H1 (cell line): ENCODE measurements around the gene MUC5AC. TPM values are rescaled to one million over a fixed set of nuclear protein-coding genes. Genes with fewer than 3 reads are reported as not detected.

Experiments used
- CREB1 ChIP-seq: IDR thresholded peaks from 2 replicates; pipeline ENCODE4 v1.6.1; 2012; ENCODE audit warnings: inconsistent platforms
- CTBP2 ChIP-seq: IDR thresholded peaks from 2 replicates; pipeline ENCODE4 v1.7.0; 2011; ENCODE audit warnings: borderline replicate concordance, mild to moderate bottlenecking, moderate library complexity, mixed read lengths, low read length; ENCODE audit not compliant: insufficient read depth, insufficient read length
- JUN ChIP-seq: IDR thresholded peaks from 2 replicates; pipeline ENCODE4 v1.6.1; 2011; ENCODE audit warnings: low read depth, mild to moderate bottlenecking, improper control_type of control experiment, low read length
- KDM4A ChIP-seq: IDR thresholded peaks from one replicate; pipeline ENCODE4 v1.7.1; 2012; ENCODE audit warnings: low read depth, mild to moderate bottlenecking, moderate library complexity, low read length, inconsistent platforms; ENCODE audit not compliant: severe bottlenecking
- SUZ12 ChIP-seq: fragments of 200-600 bp; sonication (generic); IDR thresholded peaks from 2 replicates; pipeline ENCODE4 v1.6.1; 2012; ENCODE audit warnings: mild to moderate bottlenecking, inconsistent platforms, low read length, moderate library complexity, mixed read lengths
- polyA plus RNA-seq, 7 experiments: library from polyadenylated mRNA; depleted of rRNA in 3 of 7; stranded (reverse) in 5 of 7; unstranded in 2 of 7; fragments of >200 nt in 5 of 7; fragments of 200-250 nt in 2 of 7; gene quantifications; 1 replicate in 5 of 7; 2 replicates in 1 of 7; 4 replicates in 1 of 7; pipeline versions ENCODE4 v1.2.1 to v1.2.3, GENCODE V29; 2011 to 2013; ENCODE audit warnings: missing spikeins in 2 of 7, mixed read lengths in 2 of 7
- total RNA-seq: library from RNA; stranded (reverse); fragmentation: NEBNext Ultra II Directional; extraction: Animal tissue kit (Norgen Biotek cat#: 25700); gene quantifications from 2 replicates; pipeline ENCODE4 v1.2.1, GENCODE V29; 2021

MUC5AC gene
- total and polyA plus RNA-seq, 2 of the 8 experiments (the other 6 are each of a cell fraction or from before 2014, with no cell fraction given) = not detected

GRCh38 chr11:1116666-1117390, 40.9 kb upstream of the MUC5AC start (continued):
- TF ChIP-seq SUZ12 (no peak), CREB1 (no peak), KDM4A (no peak), JUN (no peak), CTBP2 (no peak)
